Colonic mucosa (tissue), 4 donors: ENCODE data around the gene MEGF6. TPM values are rescaled to one million over a fixed set of nuclear protein-coding genes. Genes with fewer than 3 reads are reported as not detected.

ENCODE experiments used
- DNase-seq: peaks from one replicate; pipeline ENCODE4 v3.0.0-alpha.2; 2020
- H3K27ac ChIP-seq: fragments of 200-600 bp; one replicate; pipeline ENCODE4 v1.8.0; 2021
- H3K27me3 ChIP-seq: fragments of 200-600 bp; one replicate; pipeline ENCODE4 v1.8.0; 2021
- H3K36me3 ChIP-seq: fragments of 200-600 bp; one replicate; pipeline ENCODE4 v1.8.0; 2021
- H3K4me1 ChIP-seq: fragments of 200-600 bp; one replicate; pipeline ENCODE4 v1.8.0; 2021; ENCODE audit warnings: mild to moderate bottlenecking
- H3K4me3 ChIP-seq: fragments of 200-600 bp; one replicate; pipeline ENCODE4 v1.8.0; 2021
- H3K9ac ChIP-seq, 2 donors: one replicate each; pipeline ENCODE4 v1.7.0; 2013; ENCODE audit warnings: control low read depth in 2 of 2, low read depth in 2 of 2, low read length in 2 of 2
- H3K9me3 ChIP-seq: fragments of 200-600 bp; one replicate; pipeline ENCODE4 v1.8.0; 2021
- CTCF ChIP-seq: fragments of 200-600 bp; IDR thresholded peaks from one replicate; pipeline ENCODE4 v1.8.0; 2022; ENCODE audit warnings: antibody characterized with exemption, mild to moderate bottlenecking
- intact Hi-C: fragments of 100-400 bp; cut with DNase I; formaldehyde crosslinking; loops from one replicate; pipeline ENCODE4 v1.14.1; 2022
- total RNA-seq, 2 donors: library from RNA; stranded (reverse); fragmentation: NEBNext Ultra II Directional in 1 of 2; extraction: Animal tissue kit (Norgen Biotek cat#: 25700) in 1 of 2; gene quantifications; one replicate each; pipeline ENCODE4 v1.2.1, GENCODE V29; 2021
- donor health status: healthy.
- donor health status: DM: no; HTN: no; CAD: no.
- donor health status: DM: no; HTN: no; CAD: no.

The MEGF6 gene
- total RNA-seq, 2 donors from 2014 or later, result 5.2 to 6.4 TPM

DNA sequence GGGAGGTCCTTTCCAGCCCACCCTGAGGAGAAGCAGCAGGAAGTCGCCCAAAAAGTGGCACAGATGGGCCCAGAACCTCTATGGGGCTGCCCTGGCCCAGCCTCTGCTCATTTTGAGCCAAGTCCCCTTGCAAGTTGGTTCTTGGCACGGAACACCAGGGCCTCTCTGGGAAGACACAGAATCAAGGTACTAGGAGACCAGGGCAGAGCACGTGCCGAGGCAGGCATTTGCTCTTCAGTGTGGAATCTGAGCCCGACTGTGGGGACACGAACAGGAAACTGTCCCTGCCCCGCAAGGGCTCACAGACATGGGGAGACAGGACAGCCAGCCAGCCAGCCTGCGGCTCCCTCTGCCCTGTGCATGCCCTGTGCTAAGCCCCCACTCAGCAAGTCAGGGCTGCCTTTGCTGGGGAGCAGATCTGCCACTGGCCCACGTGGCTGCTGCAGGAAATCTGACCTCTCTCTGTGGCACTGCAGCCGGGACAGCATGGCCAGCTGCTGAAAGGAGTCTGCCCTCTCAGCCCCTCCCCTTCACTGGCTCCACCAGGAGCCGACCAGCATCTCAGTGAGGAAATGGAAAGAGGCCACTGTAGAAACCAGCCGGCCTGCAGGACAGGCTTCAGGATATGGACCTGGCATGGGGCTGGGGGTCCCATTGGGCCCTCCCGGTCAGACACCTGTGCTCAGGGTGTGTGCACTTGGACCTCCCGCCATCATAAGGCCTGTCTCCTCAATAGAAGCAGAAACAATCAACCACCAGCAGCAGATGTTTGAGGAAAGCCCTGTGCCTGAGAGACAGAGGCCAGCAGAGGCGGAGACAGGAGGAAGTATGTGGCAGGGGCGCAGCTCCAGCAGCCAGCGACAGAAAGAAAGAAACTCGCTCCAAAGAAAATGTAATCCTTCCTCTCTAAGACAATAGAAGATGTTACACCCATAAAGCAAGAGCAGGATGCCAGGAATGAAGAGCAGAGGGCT is 153.1 kb downstream of the MEGF6 start:
- peak overlapping the region; percentile 56 to 91 for H3K9ac ChIP-seq
- H3K4me1 ChIP-seq, result peaks cover 44% of the 10 kb centered on the region
- H3K9me3 ChIP-seq, result no peaks in the 10 kb centered on the region

DNA sequence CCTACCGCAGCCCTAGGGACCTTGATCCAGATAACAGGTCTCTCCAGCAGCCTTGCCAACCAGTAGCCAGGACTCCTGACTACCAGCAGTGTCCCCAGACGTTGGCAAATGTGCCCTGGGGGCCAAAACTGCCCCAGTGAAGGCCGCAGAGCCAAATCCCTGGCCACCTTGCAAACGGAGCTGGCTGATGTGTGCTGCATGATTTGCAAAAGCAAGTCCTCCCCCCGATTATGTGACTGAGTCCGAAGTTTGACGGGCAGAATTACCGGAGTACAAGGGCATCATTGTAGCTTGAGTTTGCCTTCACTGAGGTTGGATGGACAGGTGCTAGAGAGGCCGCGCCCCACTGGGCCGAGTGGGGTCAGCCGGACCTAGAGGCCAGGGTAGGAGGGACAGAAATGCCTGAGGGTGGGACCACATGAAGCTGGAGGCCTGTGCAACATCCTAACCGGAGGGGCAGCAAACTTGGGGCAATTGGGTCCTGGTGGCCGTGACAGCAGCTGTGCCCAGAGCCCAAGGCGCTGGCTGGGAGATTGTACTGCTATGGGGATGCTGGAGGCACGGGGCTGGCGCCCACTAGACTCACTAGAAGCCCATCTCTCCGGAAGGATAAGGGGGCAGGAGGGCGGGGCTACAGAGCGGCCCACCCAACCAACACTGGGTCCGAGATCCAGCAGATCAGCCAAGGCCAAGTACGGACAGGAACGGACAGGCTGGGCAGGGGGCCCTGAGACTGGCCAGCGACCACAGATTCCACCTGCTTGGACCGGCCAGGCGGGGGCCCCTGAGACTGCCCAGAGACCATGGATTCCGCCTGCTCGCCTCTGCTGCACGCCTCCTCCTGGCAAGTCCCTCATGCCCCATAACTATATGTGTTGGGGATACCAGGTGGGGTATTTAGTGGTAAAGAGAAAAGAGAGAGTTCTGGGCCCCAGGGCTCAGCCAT is 154.1 kb downstream of the MEGF6 start:
- intact Hi-C loops, result no loop called here
- Histone ChIP-seq H3K4me1 (peaks cover 45% of the 10 kb centered on the region), H3K9ac (peak overlapping the region; percentile 16 to 91)

More for the DNA sequence above, 153.1 kb downstream of the MEGF6 start:
- TF ChIP-seq CTCF, result no peak
- intact Hi-C loops, result no loop called here
- Histone ChIP-seq H3K27ac (peak overlapping the region; percentile 91), H3K4me3 (no peak overlapping the region), H3K27me3 (peaks cover 10% of the 10 kb centered on the region), H3K36me3 (no peaks in the 10 kb centered on the region)
- peak; percentile 64 for DNase-seq

GRCh38 chr1:3456449-3456963 is 154.8 kb downstream of the MEGF6 start:
- Histone ChIP-seq H3K9ac (peak overlapping the region; percentile 52 to 91), H3K9me3 (no peaks in the 10 kb centered on the region), H3K4me1 (peaks cover 45% of the 10 kb centered on the region), H3K27me3 (peaks cover 10% of the 10 kb centered on the region), H3K27ac (peak overlapping the region; percentile 91), H3K4me3 (peak overlapping the region; percentile 71), H3K36me3 (no peaks in the 10 kb centered on the region)
- no peak for TF ChIP-seq CTCF
- intact Hi-C loops, result no loop called here
- peak; percentile 86 for DNase-seq

More for the DNA sequence above, 154.1 kb downstream of the MEGF6 start:
- Histone ChIP-seq H3K9me3 (no peaks in the 10 kb centered on the region), H3K4me3 (no peak overlapping the region), H3K27me3 (peaks cover 10% of the 10 kb centered on the region), H3K36me3 (no peaks in the 10 kb centered on the region), H3K27ac (peak overlapping the region; percentile 91)
- no peak for DNase-seq
- no peak for TF ChIP-seq CTCF

DNA sequence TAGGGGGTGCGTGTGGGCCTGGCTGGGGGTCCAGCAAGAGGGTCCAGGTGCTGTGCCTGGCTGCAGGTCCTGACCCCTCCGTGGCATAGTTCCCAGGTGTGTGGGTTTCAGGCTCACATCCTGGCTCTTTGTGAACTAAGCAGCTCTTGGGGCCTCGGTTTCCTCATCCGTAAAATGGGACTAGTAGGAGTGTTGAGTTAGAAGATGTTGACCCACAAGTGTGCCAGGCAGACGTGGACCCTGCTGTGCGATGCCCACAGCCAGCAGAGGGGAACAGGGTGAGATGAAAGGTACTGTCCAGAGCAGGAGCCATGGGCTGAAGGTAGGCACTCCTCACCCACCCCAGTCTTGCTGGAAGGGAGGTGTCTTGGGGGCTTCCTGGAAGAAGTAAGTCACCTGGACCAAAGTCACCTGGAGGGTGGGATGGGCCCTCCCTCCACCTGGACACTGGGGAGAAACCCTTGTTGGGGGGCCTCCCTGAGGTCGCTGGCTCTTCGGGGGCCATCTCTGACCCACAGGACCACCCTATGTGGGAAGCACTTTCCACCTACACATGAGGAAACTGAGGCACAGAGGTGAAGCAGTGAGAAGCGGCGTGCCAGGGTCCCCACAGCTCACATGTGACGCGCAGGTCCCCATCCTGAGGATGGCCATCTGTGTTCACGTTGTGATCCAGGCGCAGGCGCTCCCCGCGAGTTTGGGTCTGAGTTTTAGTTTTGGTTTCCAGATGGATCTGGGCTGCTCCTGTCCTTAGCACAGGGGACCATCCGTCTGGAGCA is 155.4 kb downstream of the MEGF6 start:
- H3K4me1 ChIP-seq, result peaks cover 45% of the 10 kb centered on the region
- peak overlapping the region; percentile 71 for H3K4me3 ChIP-seq
- H3K9ac ChIP-seq, result peak overlapping the region; percentile 86 to 91
- peaks cover 10% of the 10 kb centered on the region for H3K27me3 ChIP-seq
- H3K27ac ChIP-seq, result peak overlapping the region; percentile 91
- no peaks in the 10 kb centered on the region for H3K9me3 ChIP-seq
- intact Hi-C loops, result no loop called here
- no peak for TF ChIP-seq CTCF
- no peak for DNase-seq
- no peaks in the 10 kb centered on the region for H3K36me3 ChIP-seq
